HG03066 (cell line): ENCODE data around the gene CD6.
"Not testable (repeated sequence)": the region's sequence is repeated elsewhere in the genome, so short reads cannot be mapped to it uniquely, and the experiment has no call there.

ENCODE experiments used
- ATAC-seq: cut with Tn5 transposase; IDR thresholded peaks from one replicate; pipeline ENCODE4 v1.9.1; 2021; ENCODE audit warnings: low read depth; ENCODE audit not compliant: unreplicated experiment

The CD6 gene

GRCh38 chr11:61049063-61049377 is 77.5 kb downstream of the CD6 start:
- no peak for ATAC-seq

- no peak for ATAC-seq
These were observed 78.4 kb downstream of the CD6 start for GRCh38 chr11:61049859-61050258.

- no peak for ATAC-seq
These were observed 80.9 kb downstream of the CD6 start for GRCh38 chr11:61052182-61052972.

GRCh38 chr11:61053191-61053590 is 81.7 kb downstream of the CD6 start:
- ATAC-seq, result no peak

- no peak for ATAC-seq
These were observed 83.0 kb downstream of the CD6 start for GRCh38 chr11:61054513-61054912.

- ATAC-seq, result no peak
These were observed 83.6 kb downstream of the CD6 start for GRCh38 chr11:61054927-61055562.

GRCh38 chr11:61055776-61056175 is 84.3 kb downstream of the CD6 start:
- no peak for ATAC-seq

- ATAC-seq, result no peak
These were observed 85.1 kb downstream of the CD6 start for GRCh38 chr11:61056571-61056970.

GRCh38 chr11:61056981-61057380 is 85.5 kb downstream of the CD6 start:
- ATAC-seq, result no peak

GRCh38 chr11:61057615-61058014 is 86.1 kb downstream of the CD6 start:
- no peak for ATAC-seq

- no peak for ATAC-seq
These were observed 87.2 kb downstream of the CD6 start for GRCh38 chr11:61058583-61059259.

GRCh38 chr11:61059260-61059752 is 87.8 kb downstream of the CD6 start:
- no peak for ATAC-seq

- peak; percentile 78 for ATAC-seq
These were observed 89.8 kb downstream of the CD6 start for GRCh38 chr11:61061081-61061826.

- no peak for ATAC-seq
These were observed 90.9 kb downstream of the CD6 start for GRCh38 chr11:61062181-61062930.

GRCh38 chr11:61065236-61065635 is 93.8 kb downstream of the CD6 start:
- not testable (repeated sequence) for ATAC-seq

GRCh38 chr11:61065955-61066638 is 94.6 kb downstream of the CD6 start:
- ATAC-seq, result no peak

- ATAC-seq, result no peak
These were observed 95.2 kb downstream of the CD6 start for GRCh38 chr11:61066645-61067044.

- no peak for ATAC-seq
These were observed 96.4 kb downstream of the CD6 start for GRCh38 chr11:61067782-61068446.

- no peak for ATAC-seq
These were observed 97.1 kb downstream of the CD6 start for GRCh38 chr11:61068581-61068980.
